Measurements from ENCODE around the gene TMEM139. TPM values are rescaled to one million over a fixed set of nuclear protein-coding genes. Genes with fewer than 3 reads are reported as not detected.

TMEM139 gene
- total RNA-seq, 4 donors from 2014 or later, result 7.8 to 12.8 (median 11.6) TPM

DNA sequence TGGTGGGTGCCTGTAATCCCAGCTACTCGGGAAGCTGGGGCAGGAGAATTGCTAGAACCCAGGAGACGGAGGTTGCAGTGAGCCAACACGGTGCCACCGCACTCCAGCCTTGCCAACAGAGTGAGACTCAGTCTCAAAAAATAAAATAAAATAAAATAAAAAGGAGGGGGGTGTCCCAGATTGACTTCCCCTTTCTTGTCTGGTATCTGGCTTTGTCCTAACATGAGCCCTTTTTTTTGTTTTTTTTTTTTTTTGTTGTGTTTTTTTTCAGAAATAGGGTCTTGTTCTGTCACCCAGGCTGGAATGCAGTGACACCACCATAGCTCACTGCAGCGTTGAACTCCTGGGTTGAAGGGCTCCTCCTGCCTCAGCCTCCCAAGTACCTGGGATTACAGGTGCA, 8.1 kb downstream of the TMEM139 start:
- WGBS, 2 donors, result 95 to 96% methylated on average over 5 of the region's 5 CpGs
- intact Hi-C loops (cut with DNase I; ENCODE audit: low total_unique reads), result no loop called here
- TF ChIP-seq POLR2A (IDR thresholded peaks at IDR 0.05), result no peak
- TF ChIP-seq, protein P1, sequence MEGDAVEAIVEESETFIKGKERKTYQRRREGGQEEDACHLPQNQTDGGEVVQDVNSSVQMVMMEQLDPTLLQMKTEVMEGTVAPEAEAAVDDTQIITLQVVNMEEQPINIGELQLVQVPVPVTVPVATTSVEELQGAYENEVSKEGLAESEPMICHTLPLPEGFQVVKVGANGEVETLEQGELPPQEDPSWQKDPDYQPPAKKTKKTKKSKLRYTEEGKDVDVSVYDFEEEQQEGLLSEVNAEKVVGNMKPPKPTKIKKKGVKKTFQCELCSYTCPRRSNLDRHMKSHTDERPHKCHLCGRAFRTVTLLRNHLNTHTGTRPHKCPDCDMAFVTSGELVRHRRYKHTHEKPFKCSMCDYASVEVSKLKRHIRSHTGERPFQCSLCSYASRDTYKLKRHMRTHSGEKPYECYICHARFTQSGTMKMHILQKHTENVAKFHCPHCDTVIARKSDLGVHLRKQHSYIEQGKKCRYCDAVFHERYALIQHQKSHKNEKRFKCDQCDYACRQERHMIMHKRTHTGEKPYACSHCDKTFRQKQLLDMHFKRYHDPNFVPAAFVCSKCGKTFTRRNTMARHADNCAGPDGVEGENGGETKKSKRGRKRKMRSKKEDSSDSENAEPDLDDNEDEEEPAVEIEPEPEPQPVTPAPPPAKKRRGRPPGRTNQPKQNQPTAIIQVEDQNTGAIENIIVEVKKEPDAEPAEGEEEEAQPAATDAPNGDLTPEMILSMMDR (IDR thresholded peaks at IDR 0.05), result no peak

GRCh38 chr7:143295870-143296269, 11.1 kb downstream of the TMEM139 start:
- no peak for DNase-seq (ENCODE audit: low spot score in 2 of 2)
- no peak overlapping the region for H3K4me3 ChIP-seq (ENCODE audit: low read depth, poor library complexity, severe bottlenecking)
- TF ChIP-seq, protein P1 (IDR thresholded peaks at IDR 0.05), result no peak
- no peak for TF ChIP-seq POLR2A (IDR thresholded peaks at IDR 0.05)
- intact Hi-C loops (cut with DNase I; ENCODE audit: low total_unique reads), result no loop called here

More for the DNA sequence above, 8.1 kb downstream of the TMEM139 start:
- no peak overlapping the region for H3K4me3 ChIP-seq (ENCODE audit: low read depth, poor library complexity, severe bottlenecking)
- DNase-seq (ENCODE audit: low spot score in 2 of 2), result no peak

DNA sequence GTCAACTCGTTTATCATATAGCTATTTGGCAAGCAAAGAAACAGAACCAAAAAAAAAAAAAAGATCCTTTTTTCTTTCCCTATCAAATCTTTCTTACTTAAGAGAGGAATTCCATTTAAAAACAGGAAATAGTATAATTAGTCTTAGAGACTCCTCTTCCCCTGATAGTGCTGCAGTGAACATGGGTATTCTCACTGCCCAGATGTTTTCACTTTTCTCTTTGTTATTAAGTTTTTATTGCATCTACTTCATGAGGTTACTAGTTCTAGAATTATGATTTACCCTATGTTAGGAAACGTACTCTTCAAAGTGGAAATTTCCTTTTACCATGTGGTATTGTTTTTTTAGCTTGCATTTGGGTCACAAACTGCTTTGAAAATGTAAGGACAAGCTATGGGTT, 11.9 kb downstream of the TMEM139 start:
- no peak for DNase-seq (ENCODE audit: low spot score in 2 of 2)
- 44 to 51% methylated on average over 2 of the region's 2 CpGs for WGBS, 2 donors
- TF ChIP-seq POLR2A (IDR thresholded peaks at IDR 0.05), result no peak
- TF ChIP-seq, protein P1 (IDR thresholded peaks at IDR 0.05), result no peak
- H3K4me3 ChIP-seq (ENCODE audit: low read depth, poor library complexity, severe bottlenecking), result no peak overlapping the region
- intact Hi-C loops (cut with DNase I; ENCODE audit: low total_unique reads), result no loop called here

DNA sequence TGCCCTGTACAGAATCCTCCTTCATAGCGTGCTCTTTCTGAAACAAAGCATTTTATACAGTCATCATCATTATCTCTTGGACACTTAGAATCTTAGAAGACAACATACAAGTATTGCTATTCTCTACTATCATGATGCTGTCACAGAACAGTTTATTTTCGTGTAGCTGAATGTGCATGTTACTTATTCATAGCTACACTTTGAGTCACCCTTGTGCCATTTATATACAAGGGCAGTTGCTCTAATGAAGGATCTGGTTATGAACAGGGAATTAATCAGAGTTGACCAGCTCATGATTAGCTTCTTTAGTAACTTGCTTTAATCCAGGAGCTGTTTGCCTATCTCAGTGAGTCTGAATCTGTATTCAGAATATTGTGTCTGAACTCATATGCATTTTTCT, 14.6 kb downstream of the TMEM139 start:
- 80 to 84% methylated on average over 2 of the region's 2 CpGs for WGBS, 2 donors
- intact Hi-C loops (cut with DNase I; ENCODE audit: low total_unique reads), result no loop called here

DNA sequence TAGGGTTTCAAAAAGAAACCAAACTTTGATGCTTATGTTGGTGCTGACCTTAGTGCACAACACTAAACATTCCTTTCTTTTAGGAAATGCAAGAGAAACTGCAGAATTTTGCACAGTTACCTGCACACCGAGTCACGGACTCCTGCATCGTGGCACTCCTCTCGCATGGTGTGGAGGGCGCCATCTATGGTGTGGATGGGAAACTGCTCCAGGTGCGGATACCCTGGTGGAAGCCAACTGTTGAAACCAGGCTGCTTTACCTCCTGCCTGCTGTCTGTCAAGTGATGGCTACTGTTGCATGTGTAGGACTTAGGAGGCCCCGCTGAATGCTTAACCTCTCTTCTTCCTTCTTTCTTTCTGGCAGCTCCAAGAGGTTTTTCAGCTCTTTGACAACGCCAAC, 15.1 kb downstream of the TMEM139 start:
- no peak overlapping the region for H3K4me3 ChIP-seq (ENCODE audit: low read depth, poor library complexity, severe bottlenecking)
- no peak for TF ChIP-seq POLR2A (IDR thresholded peaks at IDR 0.05)
- TF ChIP-seq, protein P1 (IDR thresholded peaks at IDR 0.05), result no peak
- WGBS, 2 donors, result 68 to 75% methylated on average over 8 of the region's 8 CpGs
- intact Hi-C loops (cut with DNase I; ENCODE audit: low total_unique reads), result loop anchor here (5.0 kb wide), 1 partner anchor 63 kb away; no protein-coding TSS in a partner anchor
- DNase-seq (ENCODE audit: low spot score in 2 of 2), result no peak

More for the DNA sequence above, 14.6 kb downstream of the TMEM139 start:
- TF ChIP-seq, protein P1 (IDR thresholded peaks at IDR 0.05), result no peak
- TF ChIP-seq POLR2A (IDR thresholded peaks at IDR 0.05), result no peak
- no peak overlapping the region for H3K4me3 ChIP-seq (ENCODE audit: low read depth, poor library complexity, severe bottlenecking)
- no peak for DNase-seq (ENCODE audit: low spot score in 2 of 2)

Measured in lower leg skin (tissue), 4 donors.